ENCODE data around the gene CASD1. TPM values are rescaled to one million over a fixed set of nuclear protein-coding genes. Genes with fewer than 3 reads are reported as not detected.

CASD1 gene
- polyA plus RNA-seq, 1 donor from 2014 or later = 187 TPM

Small RNAs within 50 kb of the gene (small RNA-seq; reads per million reads assigned to genes)
- 0 reads per million in 3 experiments for gene RNU6-1328P

Other genes starting within 250 kb of the CASD1 start
- gene COL1A2, start 114.9 kb upstream of the CASD1 start, polyA plus RNA-seq = 2.3 and 2.5 TPM in 2 replicates
- gene SGCE, start 146.3 kb downstream of the CASD1 start, polyA plus RNA-seq = 94.6 and 119 TPM in 2 replicates

All from neural cell (in vitro differentiated cells).